CD4-positive, alpha-beta T cell (primary cell): ENCODE results near the gene SHISA9. TPM values are rescaled to one million over a fixed set of nuclear protein-coding genes. Genes with fewer than 3 reads are reported as not detected.

Experiments used
- ATAC-seq: fragments of 200-7000 bp; cut with Tn5 transposase; one replicate; pipeline ENCODE4 v1.10.0; 2022; ENCODE audit warnings: mild to moderate bottlenecking; ENCODE audit not compliant: poor library complexity
- CTCF ChIA-PET: fragments of 350-600 bp; sonication (Branson Sonifier 250); formaldehyde crosslinking; loops from one replicate; lab custom pipeline; 2021; ENCODE audit warnings: antibody characterized with exemption, inconsistent platforms; lab: Charles Lee
- POLR2A ChIA-PET: fragments of 350-600 bp; sonication (Branson Sonifier 250); formaldehyde crosslinking; loops from one replicate; lab custom pipeline; 2021; ENCODE audit warnings: antibody characterized with exemption, inconsistent platforms; lab: Charles Lee
- DNase-seq, 14 experiments: peaks; one replicate each; pipeline ENCODE4 v3.0.0-alpha.2; 2013 to 2020; ENCODE audit warnings: mixed read lengths in 2 of 14
- H3K27ac ChIP-seq, 2 donors: one replicate each; pipeline versions ENCODE4 v1.5.1 to v1.7.0; 2013; ENCODE audit warnings: low read length in 2 of 2, low read depth in 1 of 2, mild to moderate bottlenecking in 1 of 2
- H3K27me3 ChIP-seq, 2 experiments: 1 replicate in 1 of 2; 2 replicates in 1 of 2; pipeline versions ENCODE4 v1.6.1 to v1.7.0; 2013; ENCODE audit warnings: low read length in 2 of 2, control low read depth in 1 of 2, mild to moderate bottlenecking in 1 of 2, moderate library complexity in 1 of 2; ENCODE audit not compliant: insufficient read depth in 2 of 2, control insufficient read depth in 1 of 2
- H3K36me3 ChIP-seq: one replicate; pipeline ENCODE4 v1.6.1; 2013; ENCODE audit warnings: low read length, control low read depth; ENCODE audit not compliant: insufficient read depth
- H3K4me1 ChIP-seq: one replicate; pipeline ENCODE4 v1.6.1; 2013; ENCODE audit warnings: low read length, control low read depth; ENCODE audit not compliant: insufficient read depth
- H3K4me3 ChIP-seq: one replicate; pipeline ENCODE4 v1.5.1; 2013; ENCODE audit warnings: mild to moderate bottlenecking, low read length, moderate library complexity
- H3K9me3 ChIP-seq, 2 experiments: 1 replicate in 1 of 2; 2 replicates in 1 of 2; pipeline versions ENCODE4 v1.6.1 to v1.7.0; 2013; ENCODE audit warnings: low read length in 2 of 2, mild to moderate bottlenecking in 2 of 2, control low read depth in 1 of 2, moderate library complexity in 1 of 2; ENCODE audit not compliant: control insufficient read depth in 1 of 2, insufficient read depth in 1 of 2
- H3K27ac Mint-ChIP-seq: one replicate; pipeline ENCODE4 v1.8.0; 2020; ENCODE audit warnings: mixed read lengths
- H3K27me3 Mint-ChIP-seq: one replicate; pipeline ENCODE4 v1.8.0; 2021; ENCODE audit warnings: mixed read lengths
- H3K36me3 Mint-ChIP-seq: one replicate; pipeline ENCODE4 v1.8.0; 2021; ENCODE audit warnings: low read depth, mixed read lengths
- H3K4me1 Mint-ChIP-seq: one replicate; pipeline ENCODE4 v1.8.0; 2021; ENCODE audit warnings: low read depth, mixed read lengths
- H3K4me3 Mint-ChIP-seq: one replicate; pipeline ENCODE4 v1.8.0; 2020; ENCODE audit warnings: mild to moderate bottlenecking, mixed read lengths
- H3K9me3 Mint-ChIP-seq: one replicate; pipeline ENCODE4 v1.8.0; 2020; ENCODE audit warnings: mixed read lengths
- intact Hi-C, 2 experiments: fragments of 100-400 bp; cut with DNase I in 1 of 2; cut with micrococcal nuclease in 1 of 2; formaldehyde crosslinking; loops; one replicate each; pipeline versions ENCODE4 v1.15.1 to v1.9.0; 2023 to 2025; cut with DNase I, micrococcal nuclease
- total RNA-seq, 174 experiments: library from RNA in 2 of 174; stranded (reverse) in 2 of 174; gene quantifications; one replicate each; pipeline ENCODE4 v1.2.3 and lab custom pipeline; 2021 to 2026
- TF ChIP-seq, protein P1 (sequence below): fragments of 200-600 bp; IDR thresholded peaks from one replicate; pipeline ENCODE4 v1.8.0; 2022; ENCODE audit warnings: antibody characterized with exemption, mild to moderate bottlenecking

The SHISA9 gene
- total RNA-seq, 2 experiments from 2014 or later = not detected

DNA sequence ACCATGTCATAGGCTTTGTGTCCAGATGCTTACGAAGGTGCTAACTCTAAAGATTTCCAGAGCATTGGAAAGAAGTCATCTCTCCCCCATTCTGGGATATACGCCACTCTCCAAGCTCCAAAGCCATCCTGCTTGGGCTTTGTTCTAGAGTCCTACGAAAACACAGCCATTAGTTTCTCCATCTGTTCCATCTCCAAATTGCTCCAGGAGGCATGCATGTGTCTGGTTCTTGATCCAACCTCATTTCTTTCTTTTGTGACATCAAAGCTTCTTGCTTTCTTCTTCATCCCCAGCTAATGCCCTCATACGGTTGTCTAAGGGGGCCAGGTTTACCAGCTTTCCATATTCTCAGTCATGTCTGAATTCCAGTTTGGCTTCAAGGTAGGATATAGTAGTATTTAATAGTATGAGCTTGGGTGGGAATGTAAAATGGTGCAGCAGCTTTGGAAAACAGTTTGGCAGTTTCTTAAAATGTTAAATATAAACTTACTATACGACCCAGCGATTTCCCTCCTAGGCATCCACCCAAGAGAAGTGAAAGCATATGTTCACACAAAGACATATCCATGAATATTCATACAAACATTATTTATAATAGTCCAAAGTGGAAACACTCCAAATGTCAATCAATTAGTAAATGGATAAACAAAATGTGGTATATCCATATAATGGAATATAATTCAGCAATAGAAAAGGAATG lies 202.6 kb downstream of the SHISA9 start:
- H3K27ac Mint-ChIP-seq = no peak overlapping the region
- POLR2A ChIA-PET = no interaction called here

GRCh38 chr16:13104772-13105171 lies 203.4 kb downstream of the SHISA9 start:
- Histone ChIP-seq H3K4me3 (no peak overlapping the region), H3K4me1 (no peaks in the 10 kb centered on the region), H3K9me3 (no peaks in the 10 kb centered on the region), H3K27ac (no peak overlapping the region), H3K27me3 (no peaks in the 10 kb centered on the region), H3K36me3 (no peaks in the 10 kb centered on the region)
- no peaks in the 10 kb centered on the region for H3K36me3 Mint-ChIP-seq
- no peaks in the 10 kb centered on the region for H3K27me3 Mint-ChIP-seq
- H3K4me1 Mint-ChIP-seq = no peaks in the 10 kb centered on the region
- ChIA-PET CTCF (no interaction called here), POLR2A (no interaction called here)
- TF ChIP-seq, protein P1, sequence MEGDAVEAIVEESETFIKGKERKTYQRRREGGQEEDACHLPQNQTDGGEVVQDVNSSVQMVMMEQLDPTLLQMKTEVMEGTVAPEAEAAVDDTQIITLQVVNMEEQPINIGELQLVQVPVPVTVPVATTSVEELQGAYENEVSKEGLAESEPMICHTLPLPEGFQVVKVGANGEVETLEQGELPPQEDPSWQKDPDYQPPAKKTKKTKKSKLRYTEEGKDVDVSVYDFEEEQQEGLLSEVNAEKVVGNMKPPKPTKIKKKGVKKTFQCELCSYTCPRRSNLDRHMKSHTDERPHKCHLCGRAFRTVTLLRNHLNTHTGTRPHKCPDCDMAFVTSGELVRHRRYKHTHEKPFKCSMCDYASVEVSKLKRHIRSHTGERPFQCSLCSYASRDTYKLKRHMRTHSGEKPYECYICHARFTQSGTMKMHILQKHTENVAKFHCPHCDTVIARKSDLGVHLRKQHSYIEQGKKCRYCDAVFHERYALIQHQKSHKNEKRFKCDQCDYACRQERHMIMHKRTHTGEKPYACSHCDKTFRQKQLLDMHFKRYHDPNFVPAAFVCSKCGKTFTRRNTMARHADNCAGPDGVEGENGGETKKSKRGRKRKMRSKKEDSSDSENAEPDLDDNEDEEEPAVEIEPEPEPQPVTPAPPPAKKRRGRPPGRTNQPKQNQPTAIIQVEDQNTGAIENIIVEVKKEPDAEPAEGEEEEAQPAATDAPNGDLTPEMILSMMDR = no peak
- no peak overlapping the region for H3K27ac Mint-ChIP-seq
- DNase-seq (no peak), ATAC-seq (no peak)
- H3K4me3 Mint-ChIP-seq = no peak overlapping the region
- intact Hi-C loops = no loop called here
- peaks cover 3% of the 10 kb centered on the region for H3K9me3 Mint-ChIP-seq

More for the DNA sequence above, 202.6 kb downstream of the SHISA9 start:
- Mint-ChIP-seq H3K27me3 (no peaks in the 10 kb centered on the region), H3K9me3 (peaks cover 3% of the 10 kb centered on the region), H3K4me3 (no peak overlapping the region), H3K4me1 (no peaks in the 10 kb centered on the region), H3K36me3 (no peaks in the 10 kb centered on the region)
- Histone ChIP-seq H3K4me3 (no peak overlapping the region), H3K9me3 (no peaks in the 10 kb centered on the region), H3K36me3 (no peaks in the 10 kb centered on the region), H3K27me3 (no peaks in the 10 kb centered on the region), H3K4me1 (no peaks in the 10 kb centered on the region), H3K27ac (no peak overlapping the region)
- DNase-seq (no peak), ATAC-seq (no peak)
- CTCF ChIA-PET = no interaction called here
- TF ChIP-seq, protein P1 = no peak
- intact Hi-C loops = no loop called here

DNA sequence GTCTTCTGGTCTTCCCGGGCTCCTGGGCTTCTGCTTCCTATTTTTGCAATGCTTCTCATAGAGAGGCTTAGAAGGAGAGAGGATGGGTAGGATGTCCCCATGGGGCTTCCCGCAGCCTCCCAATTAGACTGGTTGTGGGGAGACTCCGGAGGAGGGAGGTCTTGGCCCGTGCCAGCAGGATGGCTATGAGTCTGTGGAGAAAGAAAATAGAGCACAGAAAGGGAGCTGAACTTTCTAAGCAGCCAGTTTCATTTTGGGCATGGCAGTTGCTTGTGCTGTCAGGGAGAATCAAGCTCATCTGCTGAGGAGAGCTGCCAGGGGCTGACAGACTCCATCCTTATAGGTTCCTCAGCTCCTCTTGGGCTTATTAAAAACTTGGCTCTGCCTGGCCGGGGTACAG lies 204.0 kb downstream of the SHISA9 start:
- H3K4me1 ChIP-seq = no peaks in the 10 kb centered on the region
- no peak overlapping the region for H3K27ac ChIP-seq
- ChIA-PET CTCF (no interaction called here), POLR2A (no interaction called here)
- H3K4me3 Mint-ChIP-seq = no peak overlapping the region
- H3K9me3 ChIP-seq = no peaks in the 10 kb centered on the region
- H3K4me1 Mint-ChIP-seq = no peaks in the 10 kb centered on the region
- intact Hi-C loops = no loop called here
- no peaks in the 10 kb centered on the region for H3K36me3 Mint-ChIP-seq
- no peak overlapping the region for H3K4me3 ChIP-seq
- no peak overlapping the region for H3K27ac Mint-ChIP-seq
- H3K27me3 Mint-ChIP-seq = no peaks in the 10 kb centered on the region
- ATAC-seq = no peak
- no peaks in the 10 kb centered on the region for H3K36me3 ChIP-seq
- TF ChIP-seq, protein P1 = no peak
- no peak for DNase-seq
- no peaks in the 10 kb centered on the region for H3K27me3 ChIP-seq
- H3K9me3 Mint-ChIP-seq = peaks cover 3% of the 10 kb centered on the region
